Muscle of leg (tissue), 11 donors: ENCODE results near the gene SALL1. TPM values are rescaled to one million over a fixed set of nuclear protein-coding genes. Genes with fewer than 3 reads are reported as not detected.

Experiments used
- DNase-seq: peaks from one replicate; pipeline ENCODE4 v3.0.0; 2013
- H3K27ac ChIP-seq: one replicate; pipeline ENCODE4 v1.5.1; 2013; ENCODE audit warnings: mild to moderate bottlenecking, low read length, control low read depth
- H3K27me3 ChIP-seq: one replicate; pipeline ENCODE4 v1.6.1; 2013; ENCODE audit warnings: low read length; ENCODE audit not compliant: control insufficient read depth, insufficient read depth
- H3K36me3 ChIP-seq: one replicate; pipeline ENCODE4 v1.6.1; 2013; ENCODE audit warnings: low read length; ENCODE audit not compliant: control insufficient read depth, insufficient read depth
- H3K4me1 ChIP-seq: one replicate; pipeline ENCODE4 v1.6.1; 2013; ENCODE audit warnings: low read length; ENCODE audit not compliant: control insufficient read depth, insufficient read depth
- H3K4me3 ChIP-seq: one replicate; pipeline ENCODE4 v1.5.1; 2013; ENCODE audit warnings: low read length, control low read depth
- H3K9me3 ChIP-seq: replicated peaks from 2 replicates; pipeline ENCODE4 v1.6.1; 2013; ENCODE audit warnings: low read depth, low read length; ENCODE audit not compliant: control insufficient read depth
- WGBS: methylation state at CpG from one replicate; pipeline ENCODE4 v1.1.5; 2013; ENCODE audit warnings: missing lambda C conversion rate; ENCODE audit not compliant: insufficient coverage; 5-methylcytosine and 5-hydroxymethylcytosine counted together
- polyA plus RNA-seq, 8 donors: library from polyadenylated mRNA; unstranded; fragments of 120-200 nt; gene quantifications; one replicate each; pipeline versions ENCODE4 v1.2.1 to v1.2.3, GENCODE V29; 2013; ENCODE audit warnings: inconsistent platforms in 1 of 8, low replicate concordance in 1 of 8; ENCODE audit not compliant: insufficient read length in 8 of 8, insufficient read depth in 1 of 8
- total RNA-seq: library from RNA; stranded (reverse); fragments of 120-200 nt; gene quantifications from one replicate; pipeline ENCODE4 v1.2.4, GENCODE V29; 2013

SALL1 gene
- total and polyA plus RNA-seq, 9 donors, result under 0.01 to 0.26 (median 0.14) TPM

GRCh38 chr16:51168755-51169154 is 17.7 kb upstream of the SALL1 start:
- no peak overlapping the region for H3K4me3 ChIP-seq
- H3K27ac ChIP-seq, result no peak overlapping the region
- H3K9me3 ChIP-seq, result no peaks in the 10 kb centered on the region
- DNase-seq, result no peak
- H3K36me3 ChIP-seq, result no peaks in the 10 kb centered on the region
- peaks cover 7% of the 10 kb centered on the region for H3K27me3 ChIP-seq
- no peaks in the 10 kb centered on the region for H3K4me1 ChIP-seq
- no CpG with 5 or more reads among the region's 2 CpGs for WGBS

- WGBS, result 63% methylated on average over 4 of the region's 9 CpGs
- Histone ChIP-seq H3K27ac (no peak overlapping the region), H3K27me3 (peaks cover 7% of the 10 kb centered on the region), H3K36me3 (no peaks in the 10 kb centered on the region), H3K4me1 (no peaks in the 10 kb centered on the region), H3K4me3 (no peak overlapping the region), H3K9me3 (no peaks in the 10 kb centered on the region)
- no peak for DNase-seq
Measured at GRCh38 chr16:51167170-51167895, 16.3 kb upstream of the SALL1 start.

- WGBS, result 43% methylated on average over 1 of the region's 3 CpGs
- no peak overlapping the region for H3K4me3 ChIP-seq
- no peaks in the 10 kb centered on the region for H3K4me1 ChIP-seq
- H3K9me3 ChIP-seq, result no peaks in the 10 kb centered on the region
- H3K27ac ChIP-seq, result no peak overlapping the region
- no peak for DNase-seq
- H3K36me3 ChIP-seq, result no peaks in the 10 kb centered on the region
- H3K27me3 ChIP-seq, result peaks cover 8% of the 10 kb centered on the region
Measured at GRCh38 chr16:51166541-51166940, 15.5 kb upstream of the SALL1 start.

- Histone ChIP-seq H3K9me3 (no peaks in the 10 kb centered on the region), H3K27me3 (peaks cover 10% of the 10 kb centered on the region), H3K27ac (no peak overlapping the region), H3K4me3 (no peak overlapping the region), H3K4me1 (no peaks in the 10 kb centered on the region), H3K36me3 (no peaks in the 10 kb centered on the region)
- no peak for DNase-seq
- no CpG with 5 or more reads among the region's 3 CpGs for WGBS
Measured at GRCh38 chr16:51166091-51166490, 15.0 kb upstream of the SALL1 start.

GRCh38 chr16:51165043-51165442 is 14.0 kb upstream of the SALL1 start:
- Histone ChIP-seq H3K9me3 (no peaks in the 10 kb centered on the region), H3K27ac (no peak overlapping the region), H3K36me3 (no peaks in the 10 kb centered on the region), H3K27me3 (peaks cover 13% of the 10 kb centered on the region), H3K4me1 (no peaks in the 10 kb centered on the region), H3K4me3 (no peak overlapping the region)
- WGBS, result no CpG with 5 or more reads among the region's 1 CpG
- no peak for DNase-seq

- no peaks in the 10 kb centered on the region for H3K4me1 ChIP-seq
- H3K27ac ChIP-seq, result no peak overlapping the region
- peaks cover 17% of the 10 kb centered on the region for H3K27me3 ChIP-seq
- H3K36me3 ChIP-seq, result no peaks in the 10 kb centered on the region
- no peak for DNase-seq
- no CpG with 5 or more reads among the region's 2 CpGs for WGBS
- H3K4me3 ChIP-seq, result no peak overlapping the region
- H3K9me3 ChIP-seq, result no peaks in the 10 kb centered on the region
Measured at GRCh38 chr16:51164574-51164973, 13.5 kb upstream of the SALL1 start.

GRCh38 chr16:51163894-51164566 is 13.0 kb upstream of the SALL1 start:
- Histone ChIP-seq H3K4me1 (no peaks in the 10 kb centered on the region), H3K27ac (no peak overlapping the region), H3K4me3 (no peak overlapping the region), H3K27me3 (peaks cover 20% of the 10 kb centered on the region), H3K36me3 (no peaks in the 10 kb centered on the region), H3K9me3 (no peaks in the 10 kb centered on the region)
- no peak for DNase-seq
- 69% methylated on average over 4 of the region's 6 CpGs for WGBS

GRCh38 chr16:51163366-51163765 is 12.3 kb upstream of the SALL1 start:
- Histone ChIP-seq H3K4me3 (no peak overlapping the region), H3K36me3 (no peaks in the 10 kb centered on the region), H3K9me3 (no peaks in the 10 kb centered on the region), H3K4me1 (no peaks in the 10 kb centered on the region), H3K27ac (no peak overlapping the region), H3K27me3 (peaks cover 23% of the 10 kb centered on the region)
- 100% methylated on average over 1 of the region's 2 CpGs for WGBS
- no peak for DNase-seq

GRCh38 chr16:51161440-51162195 is 10.5 kb upstream of the SALL1 start:
- Histone ChIP-seq H3K4me3 (no peak overlapping the region), H3K27ac (no peak overlapping the region), H3K36me3 (no peaks in the 10 kb centered on the region), H3K9me3 (no peaks in the 10 kb centered on the region), H3K27me3 (peaks cover 36% of the 10 kb centered on the region), H3K4me1 (no peaks in the 10 kb centered on the region)
- DNase-seq, result no peak
- WGBS, result no CpG with 5 or more reads among the region's 2 CpGs

GRCh38 chr16:51159865-51160264 is 8.8 kb upstream of the SALL1 start:
- Histone ChIP-seq H3K27me3 (peaks cover 50% of the 10 kb centered on the region), H3K4me3 (no peak overlapping the region), H3K4me1 (peaks cover 12% of the 10 kb centered on the region), H3K9me3 (no peaks in the 10 kb centered on the region), H3K36me3 (no peaks in the 10 kb centered on the region), H3K27ac (no peak overlapping the region)
- 49% methylated on average over 4 of the region's 6 CpGs for WGBS
- no peak for DNase-seq
